K562 (cell line): ENCODE data around the gene AKT1. TPM values are rescaled to one million over a fixed set of nuclear protein-coding genes. Genes with fewer than 3 reads are reported as not detected.

Experiments
- ATAC-seq: fragments of 200-7000 bp; cut with Tn5 transposase; 3 replicates; pipeline ENCODE4 v1.9.1; 2020; ENCODE audit warnings: moderate library complexity
- BruUV-seq: library from RNA; stranded (reverse); fragments of 400-500 nt; replicated peaks from 2 replicates; lab custom pipeline; 2021; lab: Mats Ljungman, UMichigan
- CTCF ChIA-PET: fragments of 300-600 bp; formaldehyde crosslinking; extraction: SDS; loops from one replicate; lab custom pipeline; 2021; ENCODE audit warnings: low intra/inter-chr PET ratio; lab: Yijun Ruan, JAX
- POLR2A ChIA-PET: fragments of 300-600, 350-650 bp; sonication (Branson Sonifier 250); formaldehyde crosslinking; extraction: SDS; loops from one replicate; lab custom pipeline; 2021; ENCODE audit warnings: antibody characterized with exemption, inconsistent platforms; lab: Yijun Ruan, JAX
- DNase-seq, 4 experiments: peaks; one replicate each; pipeline versions ENCODE4 v3.0.0 to v3.0.0-alpha.2; 2011 to 2018; ENCODE audit warnings: low spot score in 3 of 4, mixed read lengths in 3 of 4; ENCODE audit errors: extremely low read depth in 1 of 4
- FAIRE-seq: peaks from 2 replicates; lab custom pipeline; 2011; peaks lifted over from hg19 to GRCh38; lab: Jason Lieb, UNC
- H2AFZ ChIP-seq: 2 replicates; pipeline ENCODE4 v1.6.0; 2011; ENCODE audit warnings: low read depth, low read length, control low read depth, inconsistent platforms
- H3K27ac ChIP-seq: fragments of 200-600 bp; 3 replicates; pipeline ENCODE4 v1.8.0; 2011; ENCODE audit warnings: low read depth, mild to moderate bottlenecking, control low read depth, inconsistent platforms, low read length, moderate library complexity, mixed read lengths; ENCODE audit errors: extremely low read depth
- H3K27me3 ChIP-seq, 2 experiments: fragments of 300-600 bp in 1 of 2; 2 replicates in 1 of 2; 3 replicates in 1 of 2; pipeline versions ENCODE4 v1.6.0 to v1.8.0; 2011; ENCODE audit warnings: inconsistent platforms in 2 of 2, low read length in 2 of 2, mild to moderate bottlenecking in 1 of 2, mixed read lengths in 1 of 2, moderate library complexity in 1 of 2; ENCODE audit not compliant: control insufficient read depth in 2 of 2, insufficient read depth in 2 of 2
- H3K36me3 ChIP-seq: fragments of 300-600 bp; 3 replicates; pipeline ENCODE4 v1.8.0; 2011; ENCODE audit warnings: mild to moderate bottlenecking, low read length, inconsistent platforms; ENCODE audit not compliant: control insufficient read depth, insufficient read depth
- H3K4me1 ChIP-seq, 2 experiments: fragments of 200-600 bp in 1 of 2; replicated peaks in 1 of 2; 2 replicates in 1 of 2; 3 replicates in 1 of 2; pipeline versions ENCODE4 v1.5.1 to v1.8.0; 2011; ENCODE audit warnings: inconsistent platforms in 2 of 2, low read length in 2 of 2, mild to moderate bottlenecking in 1 of 2, mixed read lengths in 1 of 2, moderate library complexity in 1 of 2; ENCODE audit not compliant: control insufficient read depth in 2 of 2, insufficient read depth in 2 of 2
- H3K4me2 ChIP-seq: 2 replicates; pipeline ENCODE4 v1.6.1; 2011; ENCODE audit warnings: low read length, control low read depth, inconsistent platforms, mixed read lengths; ENCODE audit not compliant: insufficient read depth
- H3K4me3 ChIP-seq: fragments of 200-600 bp; sonication (generic), shearing (Covaris generic); 2 replicates; pipeline ENCODE4 v1.5.1; 2016; ENCODE audit warnings: control low read depth, inconsistent platforms
- H3K79me2 ChIP-seq: fragments of 200-600 bp; 3 replicates; pipeline ENCODE4 v1.8.0; 2011; ENCODE audit warnings: low read length, inconsistent platforms; ENCODE audit not compliant: control insufficient read depth, insufficient read depth
- H3K9ac ChIP-seq, 2 experiments: 2 replicates each; pipeline versions ENCODE4 v1.6.0 to v1.6.1; 2011; ENCODE audit warnings: low read depth in 2 of 2, low read length in 2 of 2, control low read depth in 1 of 2, inconsistent platforms in 1 of 2, mild to moderate bottlenecking in 1 of 2, mixed read lengths in 1 of 2; ENCODE audit not compliant: insufficient read depth in 1 of 2
- H3K9me1 ChIP-seq: one replicate; pipeline ENCODE4 v1.6.0; 2011; ENCODE audit warnings: inconsistent platforms, mild to moderate bottlenecking, low read length, moderate library complexity; ENCODE audit not compliant: control insufficient read depth, insufficient read depth
- H3K9me3 ChIP-seq: replicated peaks from 2 replicates; pipeline ENCODE4 v1.5.1; 2011; ENCODE audit warnings: low read depth, low read length, inconsistent platforms; ENCODE audit not compliant: control insufficient read depth, insufficient read depth
- H4K20me1 ChIP-seq: replicated peaks from 2 replicates; pipeline ENCODE4 v1.6.1; 2011; ENCODE audit warnings: low read length, inconsistent platforms, mixed read lengths; ENCODE audit not compliant: control insufficient read depth, insufficient read depth
- CBFA2T2 ChIP-seq: fragments of 450-650 bp; conservative IDR thresholded peaks from 2 replicates; pipeline ENCODE4 v1.6.1; 2017; ENCODE audit warnings: mild to moderate bottlenecking
- CBFA2T3 ChIP-seq: fragments of 450-650 bp; IDR thresholded peaks from 2 replicates; pipeline ENCODE4 v1.6.1; 2017
- CREM ChIP-seq: IDR thresholded peaks from 2 replicates; pipeline ENCODE4 v1.6.1; 2014; ENCODE audit warnings: antibody characterized with exemption, low read depth
- CTCF ChIP-seq, 3 experiments: IDR thresholded peaks in 2 of 3; conservative IDR thresholded peaks in 1 of 3; 2 replicates each; pipeline ENCODE4 v1.5.1; 2011 to 2012; ENCODE audit warnings: low read length in 3 of 3, mild to moderate bottlenecking in 3 of 3, control low read depth in 2 of 3, improper control_type of control experiment in 1 of 3, inconsistent platforms in 1 of 3, low read depth in 1 of 3, mixed read lengths in 1 of 3, moderate library complexity in 1 of 3; ENCODE audit not compliant: insufficient read depth in 2 of 3
- ESRRB ChIP-seq: fragments of 250-450 bp; sonication (Bioruptor Pico); IDR thresholded peaks from 2 replicates; pipeline ENCODE4 v1.5.0; 2020; ENCODE audit warnings: mild to moderate bottlenecking, moderate library complexity, borderline replicate concordance
- FOXJ2 ChIP-seq: fragments of 200-800 bp; sonication (Bioruptor generic); IDR thresholded peaks from 2 replicates; pipeline ENCODE4 v1.6.1; 2016; ENCODE audit warnings: missing genetic modification characterization, missing compliant biosample characterization
- PHF8 ChIP-seq: fragments of 200-600 bp; sonication (generic); IDR thresholded peaks from 2 replicates; pipeline ENCODE4 v1.6.1; 2012; ENCODE audit warnings: mixed run types, mild to moderate bottlenecking, inconsistent platforms, low read length, moderate library complexity, borderline replicate concordance
- POLR2G ChIP-seq: fragments of 200-400 bp; formaldehyde crosslinking; IDR thresholded peaks from 2 replicates; pipeline ENCODE4 v1.6.1; 2017; ENCODE audit warnings: low read depth, mild to moderate bottlenecking, antibody characterized with exemption, low read length, moderate library complexity
- SUPT5H ChIP-seq: fragments of 450-650 bp; IDR thresholded peaks from 2 replicates; pipeline ENCODE4 v1.6.1; 2016
- TFAP4 ChIP-seq: sonication (generic); formaldehyde crosslinking; IDR thresholded peaks from 2 replicates; pipeline ENCODE4 v1.8.0; 2022; ENCODE audit warnings: missing genetic modification reagents, mild to moderate bottlenecking, moderate library complexity, borderline replicate concordance
- VEZF1 ChIP-seq: fragments of 200-800 bp; sonication (Bioruptor generic); IDR thresholded peaks from 2 replicates; pipeline ENCODE4 v1.6.1; 2017; ENCODE audit warnings: missing genetic modification characterization, missing compliant biosample characterization
- YY1 ChIP-seq, 3 experiments: IDR thresholded peaks; 2 replicates each; pipeline ENCODE4 v1.6.1; 2011; ENCODE audit warnings: low read length in 2 of 3, mild to moderate bottlenecking in 2 of 3, moderate library complexity in 2 of 3, borderline replicate concordance in 1 of 3, control low read depth in 1 of 3, low read depth in 1 of 3; ENCODE audit not compliant: insufficient read depth in 3 of 3, insufficient replicate concordance in 2 of 3, control insufficient read depth in 1 of 3, insufficient read length in 1 of 3; ENCODE audit errors: extremely low read depth in 1 of 3
- ZFX ChIP-seq: sonication (generic); formaldehyde crosslinking; IDR thresholded peaks from 2 replicates; pipeline ENCODE4 v1.8.0; 2022; ENCODE audit warnings: mild to moderate bottlenecking, missing genetic modification reagents, moderate library complexity
- WGBS: fragments of 100-300 bp; shearing (Covaris generic); methylation state at CpG from one replicate; pipeline ENCODE4 v1.1.6; 2016; ENCODE audit warnings: low coverage, mixed read lengths; ENCODE audit not compliant: insufficient coverage; ENCODE audit errors: missing lambda C conversion rate; 5-methylcytosine and 5-hydroxymethylcytosine counted together
- in situ Hi-C: fragments of 300-500 bp; cut with MboI; formaldehyde crosslinking; loops from 4 replicates; pipeline ENCODE4 v1.15.0; 2018; ENCODE audit warnings: inconsistent platforms, mixed read lengths
- intact Hi-C: fragments of 100-400 bp; cut with micrococcal nuclease; formaldehyde crosslinking; loops from 2 replicates; pipeline ENCODE4 v1.14.2; 2022
- polyA plus RNA-seq, 8 experiments: library from polyadenylated mRNA; depleted of rRNA in 4 of 8; stranded (reverse) in 5 of 8; unstranded in 3 of 8; fragments of >200 nt; fragmentation: Nextera tagmentation in 2 of 8; fragmentation: Illumina TruSeq in 1 of 8; extraction: Ambion mirVana in 2 of 8; extraction: Trizol in 1 of 8; gene quantifications; 2 replicates each; pipeline versions ENCODE4 v1.2.1 to v1.2.3, GENCODE V29; 2011 to 2014; ENCODE audit warnings: inconsistent platforms in 1 of 8, missing spikeins in 1 of 8
- total RNA-seq, 7 experiments: library from RNA; depleted of rRNA in 6 of 7; stranded (reverse); fragments of >200 nt in 6 of 7; fragmentation: Illumina TruSeq in 2 of 7; extraction: Trizol in 2 of 7; gene quantifications; 2 replicates each; pipeline versions ENCODE4 v1.2.1 to v1.2.3, GENCODE V29; 2011 to 2021; ENCODE audit warnings: low replicate concordance in 1 of 7

AKT1 gene
- total and polyA plus RNA-seq, 9 of the 15 experiments (the other 6 are each of a cell fraction or from before 2014, with no cell fraction given), result 0.49 to 132 (median 75.1) TPM

- H2AFZ ChIP-seq, result peak overlapping the region; percentile 80
- in situ Hi-C loops, result no loop called here
- peaks cover 52 to 92% of the 10 kb centered on the region in 2 experiments for H3K4me1 ChIP-seq
- BruUV-seq, result no TSS peak
- FAIRE-seq (peak; percentile 55), ATAC-seq (peak; percentile 51)
- H3K9me1 ChIP-seq, result no peaks in the 10 kb centered on the region
- H3K4me2 ChIP-seq, result peak overlapping the region; percentile 82
- H3K9me3 ChIP-seq, result no peaks in the 10 kb centered on the region
- H3K36me3 ChIP-seq, result peaks cover 16% of the 10 kb centered on the region; the same call in 1 of the 3 replicates
- POLR2A ChIA-PET, result interaction anchor here (0.7 to 1.1 kb wide), 3 partner anchors 43 to 478 kb away, joined by 3 to 4 read pairs (median 4); no protein-coding TSS in a partner anchor
- 10% methylated on average over 8 of the region's 18 CpGs for WGBS
- no peak overlapping the region for H3K4me3 ChIP-seq
- no peaks in the 10 kb centered on the region for H3K27me3 ChIP-seq
- TF ChIP-seq FOXJ2 (no peak), CTCF (IDR thresholded peaks at IDR 0.05 in 2 of 3, conservative IDR thresholded peaks at IDR 0.05 in 1 of 3; ENCODE audit: insufficient read depth in 2 of 3, low read depth in 1 of 3, low read length in 3 of 3) (0 out of 6 replicates have a peak, but pooled peaks of 1 of the 3 experiments have one; percentile 2), VEZF1 (CRISPR knock-in tag) (0 out of 2 replicates have a peak, but pooled peaks have one; percentile 27), ZFX (CRISPR knock-in tag) (peak; percentile 37; the same call in 1 of the 2 replicates), CBFA2T2 (peak; percentile 75), PHF8 (peak; percentile 18; the same call in 1 of the 2 replicates), CBFA2T3 (peak; percentile 71), ESRRB (CRISPR knock-in tag) (no peak), TFAP4 (CRISPR knock-in tag) (peak; percentile 70; the same call in 1 of the 2 replicates), YY1 (IDR thresholded peaks at IDR 0.05; ENCODE audit: borderline replicate concordance in 1 of 3, control insufficient read depth in 1 of 3, extremely low read depth in 1 of 3, insufficient read depth in 3 of 3, insufficient read length in 1 of 3, insufficient replicate concordance in 2 of 3, low read depth in 1 of 3, low read length in 2 of 3) (peak in 1 of 3 experiments; percentile 34), SUPT5H (no peak), POLR2G (peak; percentile 31; the same call in 1 of the 2 replicates), CREM (no peak)
- TF ChIP-seq, all 486 proteins: peak for 9
- Histone ChIP-seq H3K79me2 (peaks cover 45% of the 10 kb centered on the region), H3K9ac (peak overlapping the region; percentile 35 to 91; a peak in 3 of 4 replicates), H4K20me1 (peaks cover 12% of the 10 kb centered on the region; the same call in 1 of the 2 replicates), H3K27ac (peak overlapping the region; percentile 51)
- intact Hi-C loops, result loop anchor here (2.0 kb wide), 1 partner anchor 29 kb away; no protein-coding TSS in a partner anchor
- DNase-seq, result peak in 2 of 4 experiments; percentile 58 to 73
- CTCF ChIA-PET, result no interaction called here
These were observed 1.8 kb upstream of the AKT1 start for GRCh38 chr14:104797115-104798044.
